ENCODE data around the gene KLHDC7B.
"Not testable (repeated sequence)": the region's sequence is repeated elsewhere in the genome, so short reads cannot be mapped to it uniquely, and the experiment has no call there.

Gene KLHDC7B

GRCh38 chr22:50517495-50518260 lies 28.0 kb upstream of the KLHDC7B start:
- DNase-seq (ENCODE audit: low read depth in 3 of 3) = no peak

- no peak for DNase-seq (ENCODE audit: low read depth in 3 of 3)
Measured at GRCh38 chr22:50518606-50519005, 27.1 kb upstream of the KLHDC7B start.

GRCh38 chr22:50519151-50519550 lies 26.5 kb upstream of the KLHDC7B start:
- no peak for DNase-seq (ENCODE audit: low read depth in 3 of 3)

- DNase-seq (ENCODE audit: low read depth in 3 of 3) = not testable (repeated sequence)
Measured at GRCh38 chr22:50520184-50520583, 25.5 kb upstream of the KLHDC7B start.

GRCh38 chr22:50520826-50521453 lies 24.8 kb upstream of the KLHDC7B start:
- DNase-seq (ENCODE audit: low read depth in 3 of 3) = no peak

- no peak for DNase-seq (ENCODE audit: low read depth in 3 of 3)
Measured at GRCh38 chr22:50521710-50522109, 24.0 kb upstream of the KLHDC7B start.

- DNase-seq (ENCODE audit: low read depth in 3 of 3) = no peak
Measured at GRCh38 chr22:50522208-50522805, 23.4 kb upstream of the KLHDC7B start.

GRCh38 chr22:50522806-50523438 lies 22.8 kb upstream of the KLHDC7B start:
- no peak for DNase-seq (ENCODE audit: low read depth in 3 of 3)

GRCh38 chr22:50523458-50523805 lies 22.3 kb upstream of the KLHDC7B start:
- DNase-seq (ENCODE audit: low read depth in 3 of 3) = no peak

- DNase-seq (ENCODE audit: low read depth in 3 of 3) = no peak
Measured at GRCh38 chr22:50523806-50524675, 21.7 kb upstream of the KLHDC7B start.

GRCh38 chr22:50524676-50525103 lies 21.0 kb upstream of the KLHDC7B start:
- DNase-seq (ENCODE audit: low read depth in 3 of 3) = no peak

- peak; percentile 97 to 98 (median 97) for DNase-seq (ENCODE audit: low read depth in 3 of 3)
Measured at GRCh38 chr22:50525104-50525857, 20.4 kb upstream of the KLHDC7B start, which contains the start of gene SCO2. SCO2 (minus strand) TSS chr22:50525598; CDS start chr22:50524411, 1,187 bp downstream.

- DNase-seq (ENCODE audit: low read depth in 3 of 3) = no peak
Measured at GRCh38 chr22:50525858-50526107, 19.9 kb upstream of the KLHDC7B start.

- DNase-seq (ENCODE audit: low read depth in 3 of 3) = peak; percentile 77 to 89 (median 78)
Measured at GRCh38 chr22:50526108-50526833, 19.4 kb upstream of the KLHDC7B start.

- DNase-seq (ENCODE audit: low read depth in 3 of 3) = no peak
Measured at GRCh38 chr22:50526834-50527801, 18.6 kb upstream of the KLHDC7B start.

GRCh38 chr22:50527921-50528681 lies 17.6 kb upstream of the KLHDC7B start:
- DNase-seq (ENCODE audit: low read depth in 3 of 3) = no peak

GRCh38 chr22:50528682-50529415 lies 16.9 kb upstream of the KLHDC7B start:
- DNase-seq (ENCODE audit: low read depth in 3 of 3) = no peak

Data from stimulated activated CD4-positive, alpha-beta T cell treated with anti-CD3 and anti-CD28 coated beads, TNF-alpha, amount 100 ng/mL, for 4 hours (primary cell).